Measurements from ENCODE around the gene CFAP46. TPM values are rescaled to one million over a fixed set of nuclear protein-coding genes. Genes with fewer than 3 reads are reported as not detected.

Gene CFAP46
- total RNA-seq, 1 experiment from 2014 or later: 3.3 TPM

DNA sequence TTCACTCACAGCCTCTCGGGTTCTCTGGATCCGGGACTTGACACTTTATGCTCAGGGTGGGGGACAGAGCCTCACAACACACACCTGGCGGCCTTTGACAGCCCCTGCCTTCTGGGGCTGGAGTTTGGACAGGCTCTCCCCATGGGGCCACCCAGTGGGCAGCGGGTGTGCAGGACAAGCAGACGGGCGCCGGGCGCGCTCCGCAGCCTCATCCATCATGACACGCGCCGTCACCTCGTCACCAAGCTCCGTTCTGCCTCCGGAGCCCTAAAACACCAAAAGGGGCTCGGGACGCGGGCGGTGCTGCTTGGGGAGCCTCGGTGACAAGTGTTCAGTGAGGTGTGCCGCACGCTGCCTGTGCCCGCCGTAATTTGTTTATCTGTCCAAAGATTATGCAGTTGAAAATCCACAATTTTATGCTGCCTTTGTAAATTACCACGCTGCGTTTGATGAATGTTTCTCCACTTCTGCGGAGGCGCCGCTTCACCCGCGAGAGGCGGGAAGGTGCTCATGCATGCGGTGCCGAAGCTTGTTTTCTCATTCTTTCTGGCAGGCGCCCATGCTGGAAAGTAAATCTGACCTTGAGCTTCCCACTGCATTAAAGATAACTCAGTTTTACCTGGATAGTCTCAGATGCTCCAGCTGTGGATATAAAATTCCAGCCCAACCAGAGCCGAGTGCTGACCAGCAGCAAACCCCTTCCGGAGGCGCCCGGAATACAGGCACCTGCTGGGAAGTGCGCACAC lies 162.6 kb downstream of the CFAP46 start:
- Mint-ChIP-seq H3K9me3 (no peaks in the 10 kb centered on the region), H3K4me1 (peaks cover 12% of the 10 kb centered on the region), H3K36me3 (no peaks in the 10 kb centered on the region; the same call in 1 of the 2 replicates), H3K27ac (no peak overlapping the region), H3K4me3 (no peak overlapping the region), H3K27me3 (ENCODE audit: low read depth) (peaks cover 32% of the 10 kb centered on the region)
- CTCF ChIA-PET: no interaction called here
- no peak for ATAC-seq
- POLR2A ChIA-PET: no interaction called here
- DNase-seq (ENCODE audit: low spot score): no peak
- TF ChIP-seq, protein P1, sequence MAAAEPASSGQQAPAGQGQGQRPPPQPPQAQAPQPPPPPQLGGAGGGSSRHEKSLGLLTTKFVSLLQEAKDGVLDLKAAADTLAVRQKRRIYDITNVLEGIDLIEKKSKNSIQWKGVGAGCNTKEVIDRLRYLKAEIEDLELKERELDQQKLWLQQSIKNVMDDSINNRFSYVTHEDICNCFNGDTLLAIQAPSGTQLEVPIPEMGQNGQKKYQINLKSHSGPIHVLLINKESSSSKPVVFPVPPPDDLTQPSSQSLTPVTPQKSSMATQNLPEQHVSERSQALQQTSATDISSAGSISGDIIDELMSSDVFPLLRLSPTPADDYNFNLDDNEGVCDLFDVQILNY (CRISPR knock-in tag; IDR thresholded peaks at IDR 0.05): no peak
- TF ChIP-seq CBFB (CRISPR knock-in tag; IDR thresholded peaks at IDR 0.05; ENCODE audit: low read depth): no peak
- no peak for TF ChIP-seq TCF7 (CRISPR knock-in tag; IDR thresholded peaks at IDR 0.05; ENCODE audit: low read depth)
- TF ChIP-seq RORB (CRISPR knock-in tag; IDR thresholded peaks at IDR 0.05): no peak
- no peak for TF ChIP-seq SMAD4 (CRISPR knock-in tag; IDR thresholded peaks at IDR 0.05)

- Mint-ChIP-seq H3K4me1 (no peaks in the 10 kb centered on the region), H3K4me3 (no peak overlapping the region), H3K36me3 (peaks cover 11% of the 10 kb centered on the region), H3K27me3 (ENCODE audit: low read depth) (peaks cover 10% of the 10 kb centered on the region), H3K27ac (no peak overlapping the region), H3K9me3 (peaks cover 11% of the 10 kb centered on the region)
- CTCF ChIA-PET: interaction anchor here (0.6 to 1.5 kb wide), 3 partner anchors 31 to 123 kb away, joined by 3 to 5 read pairs (median 3); no protein-coding TSS in a partner anchor
- no peak for TF ChIP-seq MXD4 (CRISPR knock-in tag; IDR thresholded peaks at IDR 0.05; ENCODE audit: borderline replicate concordance)
- TF ChIP-seq, protein P2, sequence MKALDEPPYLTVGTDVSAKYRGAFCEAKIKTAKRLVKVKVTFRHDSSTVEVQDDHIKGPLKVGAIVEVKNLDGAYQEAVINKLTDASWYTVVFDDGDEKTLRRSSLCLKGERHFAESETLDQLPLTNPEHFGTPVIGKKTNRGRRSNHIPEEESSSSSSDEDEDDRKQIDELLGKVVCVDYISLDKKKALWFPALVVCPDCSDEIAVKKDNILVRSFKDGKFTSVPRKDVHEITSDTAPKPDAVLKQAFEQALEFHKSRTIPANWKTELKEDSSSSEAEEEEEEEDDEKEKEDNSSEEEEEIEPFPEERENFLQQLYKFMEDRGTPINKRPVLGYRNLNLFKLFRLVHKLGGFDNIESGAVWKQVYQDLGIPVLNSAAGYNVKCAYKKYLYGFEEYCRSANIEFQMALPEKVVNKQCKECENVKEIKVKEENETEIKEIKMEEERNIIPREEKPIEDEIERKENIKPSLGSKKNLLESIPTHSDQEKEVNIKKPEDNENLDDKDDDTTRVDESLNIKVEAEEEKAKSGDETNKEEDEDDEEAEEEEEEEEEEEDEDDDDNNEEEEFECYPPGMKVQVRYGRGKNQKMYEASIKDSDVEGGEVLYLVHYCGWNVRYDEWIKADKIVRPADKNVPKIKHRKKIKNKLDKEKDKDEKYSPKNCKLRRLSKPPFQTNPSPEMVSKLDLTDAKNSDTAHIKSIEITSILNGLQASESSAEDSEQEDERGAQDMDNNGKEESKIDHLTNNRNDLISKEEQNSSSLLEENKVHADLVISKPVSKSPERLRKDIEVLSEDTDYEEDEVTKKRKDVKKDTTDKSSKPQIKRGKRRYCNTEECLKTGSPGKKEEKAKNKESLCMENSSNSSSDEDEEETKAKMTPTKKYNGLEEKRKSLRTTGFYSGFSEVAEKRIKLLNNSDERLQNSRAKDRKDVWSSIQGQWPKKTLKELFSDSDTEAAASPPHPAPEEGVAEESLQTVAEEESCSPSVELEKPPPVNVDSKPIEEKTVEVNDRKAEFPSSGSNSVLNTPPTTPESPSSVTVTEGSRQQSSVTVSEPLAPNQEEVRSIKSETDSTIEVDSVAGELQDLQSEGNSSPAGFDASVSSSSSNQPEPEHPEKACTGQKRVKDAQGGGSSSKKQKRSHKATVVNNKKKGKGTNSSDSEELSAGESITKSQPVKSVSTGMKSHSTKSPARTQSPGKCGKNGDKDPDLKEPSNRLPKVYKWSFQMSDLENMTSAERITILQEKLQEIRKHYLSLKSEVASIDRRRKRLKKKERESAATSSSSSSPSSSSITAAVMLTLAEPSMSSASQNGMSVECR (CRISPR knock-in tag; IDR thresholded peaks at IDR 0.05; ENCODE audit: borderline replicate concordance): no peak
- no peak for TF ChIP-seq CBFB (CRISPR knock-in tag; IDR thresholded peaks at IDR 0.05; ENCODE audit: low read depth)
- no peak for TF ChIP-seq EMX1 (CRISPR knock-in tag; IDR thresholded peaks at IDR 0.05)
- TF ChIP-seq NFE2L1 (CRISPR knock-in tag; IDR thresholded peaks at IDR 0.05): no peak
- no peak for TF ChIP-seq ZNF232 (CRISPR knock-in tag; IDR thresholded peaks at IDR 0.05)
- TF ChIP-seq, protein P3, sequence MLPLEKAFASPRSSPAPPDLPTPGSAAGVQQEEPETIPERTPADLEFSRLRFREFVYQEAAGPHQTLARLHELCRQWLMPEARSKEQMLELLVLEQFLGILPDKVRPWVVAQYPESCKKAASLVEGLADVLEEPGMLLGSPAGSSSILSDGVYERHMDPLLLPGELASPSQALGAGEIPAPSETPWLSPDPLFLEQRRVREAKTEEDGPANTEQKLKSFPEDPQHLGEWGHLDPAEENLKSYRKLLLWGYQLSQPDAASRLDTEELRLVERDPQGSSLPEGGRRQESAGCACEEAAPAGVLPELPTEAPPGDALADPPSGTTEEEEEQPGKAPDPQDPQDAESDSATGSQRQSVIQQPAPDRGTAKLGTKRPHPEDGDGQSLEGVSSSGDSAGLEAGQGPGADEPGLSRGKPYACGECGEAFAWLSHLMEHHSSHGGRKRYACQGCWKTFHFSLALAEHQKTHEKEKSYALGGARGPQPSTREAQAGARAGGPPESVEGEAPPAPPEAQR (CRISPR knock-in tag; IDR thresholded peaks at IDR 0.05): no peak
- TF ChIP-seq GABPB1 (CRISPR knock-in tag; IDR thresholded peaks at IDR 0.05): no peak
- no peak for TF ChIP-seq ATF2 (CRISPR knock-in tag; IDR thresholded peaks at IDR 0.05; ENCODE audit: borderline replicate concordance, low read depth)
- TF ChIP-seq NR1H2 (CRISPR knock-in tag; IDR thresholded peaks at IDR 0.05): no peak
- no peak for TF ChIP-seq TEAD1 (CRISPR knock-in tag; IDR thresholded peaks at IDR 0.05)
- TF ChIP-seq JAZF1 (CRISPR knock-in tag; IDR thresholded peaks at IDR 0.05): no peak
- TF ChIP-seq RELA (CRISPR knock-in tag; IDR thresholded peaks at IDR 0.05; ENCODE audit: borderline replicate concordance): no peak
- no peak for TF ChIP-seq E2F1 (CRISPR knock-in tag; IDR thresholded peaks at IDR 0.05)
- TF ChIP-seq, protein P4, sequence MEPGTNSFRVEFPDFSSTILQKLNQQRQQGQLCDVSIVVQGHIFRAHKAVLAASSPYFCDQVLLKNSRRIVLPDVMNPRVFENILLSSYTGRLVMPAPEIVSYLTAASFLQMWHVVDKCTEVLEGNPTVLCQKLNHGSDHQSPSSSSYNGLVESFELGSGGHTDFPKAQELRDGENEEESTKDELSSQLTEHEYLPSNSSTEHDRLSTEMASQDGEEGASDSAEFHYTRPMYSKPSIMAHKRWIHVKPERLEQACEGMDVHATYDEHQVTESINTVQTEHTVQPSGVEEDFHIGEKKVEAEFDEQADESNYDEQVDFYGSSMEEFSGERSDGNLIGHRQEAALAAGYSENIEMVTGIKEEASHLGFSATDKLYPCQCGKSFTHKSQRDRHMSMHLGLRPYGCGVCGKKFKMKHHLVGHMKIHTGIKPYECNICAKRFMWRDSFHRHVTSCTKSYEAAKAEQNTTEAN (CRISPR knock-in tag; IDR thresholded peaks at IDR 0.05): no peak
- TF ChIP-seq ZNF138 (CRISPR knock-in tag; conservative IDR thresholded peaks at IDR 0.05): no peak
- TF ChIP-seq ZNF396 (CRISPR knock-in tag; IDR thresholded peaks at IDR 0.05; ENCODE audit: borderline replicate concordance): no peak
- TF ChIP-seq NFATC4 (CRISPR knock-in tag; IDR thresholded peaks at IDR 0.05): no peak
- TF ChIP-seq, protein P5, sequence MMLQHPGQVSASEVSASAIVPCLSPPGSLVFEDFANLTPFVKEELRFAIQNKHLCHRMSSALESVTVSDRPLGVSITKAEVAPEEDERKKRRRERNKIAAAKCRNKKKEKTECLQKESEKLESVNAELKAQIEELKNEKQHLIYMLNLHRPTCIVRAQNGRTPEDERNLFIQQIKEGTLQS (CRISPR knock-in tag; conservative IDR thresholded peaks at IDR 0.05): no peak
- no peak for ATAC-seq
- DNase-seq (ENCODE audit: low spot score): no peak
- POLR2A ChIA-PET: no interaction called here
These were observed 164.9 kb downstream of the CFAP46 start for GRCh38 chr10:132777441-132777840.
